Medulla oblongata (tissue), 1 donor: ENCODE results near the gene POFUT1.
"Not testable (repeated sequence)": the region's sequence is repeated elsewhere in the genome, so short reads cannot be mapped to it uniquely, and the experiment has no call there.

Experiments
- DNase-seq: peaks from one replicate; pipeline ENCODE4 v3.0.0-alpha.2; 2015; ENCODE audit errors: extremely low spot score

The POFUT1 gene

DNA sequence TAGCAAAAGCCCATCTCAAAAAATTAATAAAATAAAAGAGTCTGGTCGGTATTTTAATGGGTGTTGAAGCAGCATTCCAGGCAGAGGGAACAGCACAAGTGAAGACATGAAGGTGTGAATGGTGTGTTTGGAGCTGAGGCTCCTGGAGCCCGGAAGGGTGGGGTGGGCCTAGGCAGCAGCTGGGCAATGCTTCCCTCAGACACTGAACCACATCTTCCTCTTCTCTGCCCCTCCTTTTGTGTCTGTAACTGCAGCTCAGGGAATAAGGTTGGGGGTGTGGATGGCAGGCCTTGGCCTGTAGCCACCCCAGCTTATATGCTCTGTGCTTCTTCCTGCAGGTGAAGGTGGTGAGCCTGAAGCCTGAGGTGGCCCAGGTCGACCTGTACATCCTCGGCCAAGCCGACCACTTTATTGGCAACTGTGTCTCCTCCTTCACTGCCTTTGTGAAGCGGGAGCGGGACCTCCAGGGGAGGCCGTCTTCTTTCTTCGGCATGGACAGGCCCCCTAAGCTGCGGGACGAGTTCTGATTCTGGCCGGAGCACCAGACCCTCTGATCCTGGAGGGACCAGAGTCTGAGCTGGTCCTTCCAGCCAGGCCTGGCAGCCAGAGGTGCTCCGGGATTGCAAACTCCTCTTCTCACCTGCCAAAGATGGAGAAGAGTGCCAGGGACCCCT, 26.6 kb downstream of the POFUT1 start:
- DNase-seq = no peak

DNA sequence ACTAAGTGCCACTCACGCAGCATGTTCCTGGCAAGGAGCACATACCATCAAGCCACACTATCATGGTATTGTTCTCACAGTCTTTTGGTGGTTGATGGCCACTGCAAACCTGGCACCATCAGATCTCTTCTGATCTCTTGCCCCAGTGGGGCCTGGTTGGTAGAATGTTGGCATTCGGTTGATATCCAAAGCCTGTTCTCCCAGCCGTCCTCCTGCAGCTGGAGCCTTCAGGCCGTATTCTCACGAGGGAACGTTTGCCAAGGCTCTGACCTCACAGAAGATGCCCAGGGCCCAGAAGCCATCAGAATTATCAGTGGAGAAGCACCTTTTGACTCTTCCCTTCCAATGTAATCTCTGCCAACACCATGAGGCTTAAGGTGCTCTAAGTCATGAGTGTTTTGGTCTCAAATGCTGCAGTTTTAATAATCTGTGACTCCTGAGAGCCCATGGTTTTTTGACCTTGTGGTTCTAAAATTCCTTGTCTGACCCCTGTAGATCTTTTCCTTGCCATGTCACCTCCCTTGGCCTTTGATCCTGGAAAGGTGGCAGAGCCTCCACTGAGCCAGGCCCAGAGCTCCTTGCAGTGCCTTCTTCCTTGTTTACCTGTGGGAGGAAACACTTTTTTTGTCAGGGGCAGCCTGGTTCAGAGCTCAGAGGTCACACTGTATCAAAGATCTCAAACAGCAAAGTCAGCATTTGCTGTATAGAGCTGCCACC, 27.8 kb downstream of the POFUT1 start:
- no peak for DNase-seq

DNA sequence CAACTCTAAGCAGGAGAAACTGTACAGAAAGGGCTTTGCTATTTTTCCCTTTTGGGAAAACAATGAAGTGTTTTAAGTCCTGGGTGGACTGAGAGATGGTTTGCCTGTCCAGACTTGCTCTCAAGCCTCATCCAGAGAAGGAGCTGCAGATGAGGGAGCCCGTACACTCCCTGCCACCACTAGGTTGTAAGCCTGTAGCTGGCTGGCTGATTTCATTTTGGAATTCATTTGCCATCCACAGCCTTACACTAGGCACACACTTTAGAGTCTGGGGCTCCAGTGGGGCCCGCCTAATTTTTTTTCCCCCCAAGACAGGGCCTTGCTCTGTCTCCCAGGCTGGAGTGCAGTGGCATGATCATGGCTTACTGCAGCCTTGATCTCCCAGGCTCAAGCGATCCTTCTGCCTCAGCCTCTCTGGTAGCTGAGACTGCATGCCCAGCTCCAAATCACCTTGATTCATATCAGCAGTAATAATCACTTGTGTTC, 28.4 kb downstream of the POFUT1 start:
- DNase-seq = no peak

DNA sequence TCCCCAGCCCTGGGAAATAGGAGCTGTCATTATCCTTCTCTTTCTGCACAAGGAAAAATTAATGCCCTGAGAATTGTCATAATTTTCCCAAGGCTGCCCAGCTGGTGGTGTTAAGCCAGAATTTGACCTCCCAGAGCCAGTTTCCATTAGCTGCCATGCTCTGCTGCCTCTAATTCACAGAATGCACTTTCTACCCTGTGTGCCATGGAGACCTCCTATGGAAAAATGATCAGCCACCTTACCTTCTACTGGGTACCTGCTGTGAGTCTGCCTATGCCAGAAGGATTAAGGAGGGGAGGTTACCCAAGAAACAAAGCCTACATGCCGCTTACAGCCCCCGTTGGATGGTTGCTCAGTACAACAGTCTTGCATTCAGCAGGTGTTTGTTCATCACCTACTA, 29.1 kb downstream of the POFUT1 start:
- no peak for DNase-seq

DNA sequence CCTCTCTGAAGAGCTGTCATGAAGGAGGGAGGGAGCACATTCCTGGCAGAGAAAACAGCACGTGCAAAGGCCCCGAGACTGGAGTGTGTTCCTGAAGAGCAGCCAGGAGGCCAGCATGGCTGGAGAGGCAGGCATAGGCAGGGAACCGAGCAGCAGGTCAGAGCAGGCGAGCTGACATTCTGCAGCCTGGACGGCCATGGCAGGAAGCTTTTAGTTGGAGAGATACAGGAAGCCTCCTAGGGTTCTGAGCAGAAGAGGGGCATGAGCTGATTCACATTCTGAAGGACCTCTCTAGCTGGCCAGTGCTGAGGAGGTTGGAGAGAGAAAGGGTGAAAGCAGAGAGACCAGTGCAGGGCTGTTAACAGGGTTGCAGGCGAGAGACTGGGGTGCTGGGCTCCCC, 29.7 kb downstream of the POFUT1 start:
- no peak for DNase-seq

DNA sequence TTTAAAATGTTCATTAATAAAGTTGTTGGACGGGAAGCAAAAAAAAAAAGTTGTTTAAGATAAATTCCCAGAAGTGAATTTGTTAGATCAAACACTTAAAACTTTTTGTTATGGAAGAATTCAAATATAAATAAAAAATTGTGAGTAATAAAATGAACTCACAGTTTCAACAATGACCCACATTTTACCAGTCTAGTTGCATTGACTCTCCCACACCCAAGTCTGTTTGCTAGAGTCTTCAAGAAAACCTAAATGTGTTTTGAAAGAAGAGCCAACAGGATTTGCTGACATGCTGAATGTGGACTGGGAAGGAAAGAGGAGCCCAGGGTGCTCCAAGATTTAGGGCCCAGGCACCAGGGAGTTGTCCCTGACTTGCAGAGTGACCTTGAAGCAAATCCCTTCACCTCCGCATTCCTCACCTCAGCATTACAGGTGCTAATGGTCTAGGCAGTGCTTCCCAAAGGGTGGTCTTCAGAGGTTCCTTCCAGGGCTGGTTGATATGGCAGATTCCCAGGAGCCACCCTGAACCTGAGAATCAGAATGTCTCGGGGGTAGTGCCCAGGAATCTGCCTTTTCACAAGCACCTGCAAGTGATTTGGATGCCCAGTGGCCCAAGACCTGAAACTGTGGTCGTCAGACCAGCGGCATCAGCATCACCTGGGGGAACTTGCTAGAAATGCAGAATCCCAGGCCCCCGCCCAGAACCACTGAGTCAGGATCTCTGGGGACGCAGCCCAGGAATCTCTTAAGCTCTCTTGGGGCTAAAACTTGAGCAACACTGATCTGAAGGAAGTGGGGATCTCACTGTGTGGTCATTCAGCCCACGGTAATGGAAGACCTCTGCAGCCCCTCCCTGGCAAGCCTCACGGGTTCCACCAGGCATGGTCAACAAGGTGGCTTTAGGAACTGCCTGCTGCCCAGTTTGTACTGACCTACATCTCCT, 31.1 kb downstream of the POFUT1 start:
- DNase-seq = no peak

DNA sequence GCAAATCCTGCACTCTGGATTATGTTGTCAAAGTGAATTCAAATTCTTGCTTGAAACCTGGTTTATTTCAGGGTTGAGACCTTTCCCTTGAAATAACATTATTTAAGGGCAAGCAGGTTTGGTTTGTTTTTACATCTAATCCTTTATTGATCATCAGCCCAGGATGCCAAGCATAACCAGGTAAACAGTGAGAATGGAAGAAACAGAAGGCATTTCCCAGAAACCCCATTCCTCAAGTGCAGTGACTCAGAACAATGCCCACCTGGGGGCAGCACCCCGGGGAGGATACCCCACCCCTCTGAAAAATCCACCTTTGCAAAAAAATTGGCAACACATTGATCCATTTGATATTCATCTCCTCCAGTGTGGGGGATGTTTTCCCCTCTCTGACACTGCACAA, 32.5 kb downstream of the POFUT1 start:
- no peak for DNase-seq

DNA sequence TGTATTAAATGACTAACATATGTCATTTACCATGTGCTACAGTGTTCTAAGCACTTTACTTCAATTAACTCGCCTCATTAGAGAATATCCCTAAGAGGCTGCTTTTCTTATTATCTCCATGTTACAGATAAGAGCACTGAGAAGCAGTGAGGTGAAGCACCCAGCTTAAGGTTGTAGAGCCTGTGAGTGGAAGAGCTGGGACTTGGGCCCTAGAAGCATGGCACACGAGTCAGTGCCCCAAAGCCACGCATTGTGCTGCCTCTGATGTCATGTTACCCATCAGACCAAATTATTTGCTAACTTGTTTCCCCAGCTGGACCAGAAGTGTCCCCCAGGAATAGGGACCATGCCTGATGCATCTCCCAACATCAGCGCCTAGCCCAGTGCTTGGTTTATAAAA, 34.1 kb downstream of the POFUT1 start:
- no peak for DNase-seq

DNA sequence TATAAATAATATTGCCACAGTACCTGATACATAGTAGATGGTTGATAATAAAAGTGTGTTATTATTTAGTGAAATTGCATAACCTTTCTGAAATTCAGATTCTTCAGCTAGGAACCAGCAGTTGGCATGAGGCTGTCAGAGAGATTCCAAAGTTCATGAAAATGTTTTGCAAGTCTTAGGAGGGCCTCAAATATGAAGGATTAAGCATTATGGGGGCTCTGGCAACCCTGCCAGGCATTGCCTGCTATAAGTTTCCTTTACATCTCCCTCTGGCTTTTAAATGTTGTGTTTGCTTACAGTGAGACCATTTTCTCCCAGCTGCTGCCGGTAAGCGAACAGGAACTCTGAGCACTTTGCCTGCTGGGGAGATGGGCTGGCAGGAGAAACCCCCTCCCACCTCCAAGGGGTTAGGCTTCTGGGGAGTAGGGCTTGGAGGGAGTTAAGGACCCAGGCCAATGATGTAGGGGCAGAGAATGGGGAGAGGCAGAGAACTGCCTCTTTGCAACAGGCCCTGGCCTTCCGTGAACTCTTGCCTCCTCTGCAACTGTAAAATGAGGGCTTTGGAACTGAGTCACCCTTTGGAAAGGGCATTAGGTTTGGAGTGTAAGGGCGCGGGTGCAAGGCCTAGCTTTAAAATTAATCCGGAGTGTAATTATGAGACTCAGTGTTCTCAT, 36.6 kb downstream of the POFUT1 start:
- no peak for DNase-seq

DNA sequence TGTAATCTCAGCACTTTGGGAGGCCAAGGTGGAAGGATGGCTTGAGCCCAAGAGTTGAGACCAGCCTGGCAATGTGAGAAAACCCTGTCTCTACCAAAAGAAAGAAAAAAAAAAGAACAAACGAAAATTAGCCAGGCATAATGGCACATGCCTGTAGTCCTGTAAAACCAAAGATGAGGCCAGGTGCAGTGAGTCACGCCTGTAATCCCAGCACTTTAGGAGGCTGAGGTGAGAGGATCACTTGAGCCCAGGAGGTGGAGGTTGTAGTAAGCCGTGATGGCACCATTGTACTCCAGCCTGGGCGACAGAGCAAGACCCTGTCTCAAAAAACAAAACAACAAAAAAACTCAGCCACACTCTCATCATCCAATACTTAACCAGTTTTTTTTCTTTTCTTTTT, 37.3 kb downstream of the POFUT1 start:
- DNase-seq = no peak

DNA sequence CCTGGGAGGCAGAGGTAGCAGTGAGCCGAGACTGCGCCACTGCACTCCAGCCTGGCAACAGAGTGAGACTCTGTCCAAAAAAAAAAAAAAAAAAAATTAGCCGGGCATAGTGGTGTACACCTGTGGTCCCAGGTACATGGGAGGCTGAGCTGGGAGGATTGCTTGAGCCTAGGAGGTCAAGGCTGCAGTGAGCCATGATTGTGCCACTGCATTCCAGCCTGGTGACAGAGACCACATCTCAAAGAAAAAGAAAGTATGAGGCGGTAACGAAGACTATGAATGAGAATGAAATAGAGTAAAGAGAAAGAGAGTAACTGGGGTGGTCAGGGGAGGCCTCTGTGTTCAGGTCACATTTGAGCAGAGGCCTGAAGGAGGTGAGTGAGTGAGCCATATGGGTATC, 38.5 kb downstream of the POFUT1 start:
- DNase-seq = not testable (repeated sequence)

DNA sequence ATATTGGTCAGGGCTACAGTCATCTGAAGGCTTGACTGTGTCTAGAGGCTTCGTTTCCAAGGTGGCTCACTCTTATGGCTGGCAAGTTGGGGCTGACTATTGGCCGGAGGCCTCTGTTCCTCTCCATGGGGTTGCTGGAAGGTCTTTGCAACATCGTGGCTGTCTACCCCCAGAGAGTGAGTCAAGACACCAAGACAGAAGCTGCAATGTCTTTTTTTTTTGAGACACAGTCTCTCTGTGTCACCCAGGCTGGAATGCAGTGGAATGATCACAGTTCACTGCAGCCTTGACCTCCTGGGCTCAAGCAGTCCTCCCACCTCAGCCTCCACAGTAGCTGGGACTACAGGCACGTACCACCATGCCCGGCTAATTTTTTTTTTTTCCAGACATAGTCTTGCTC, 40.4 kb downstream of the POFUT1 start:
- DNase-seq = no peak

DNA sequence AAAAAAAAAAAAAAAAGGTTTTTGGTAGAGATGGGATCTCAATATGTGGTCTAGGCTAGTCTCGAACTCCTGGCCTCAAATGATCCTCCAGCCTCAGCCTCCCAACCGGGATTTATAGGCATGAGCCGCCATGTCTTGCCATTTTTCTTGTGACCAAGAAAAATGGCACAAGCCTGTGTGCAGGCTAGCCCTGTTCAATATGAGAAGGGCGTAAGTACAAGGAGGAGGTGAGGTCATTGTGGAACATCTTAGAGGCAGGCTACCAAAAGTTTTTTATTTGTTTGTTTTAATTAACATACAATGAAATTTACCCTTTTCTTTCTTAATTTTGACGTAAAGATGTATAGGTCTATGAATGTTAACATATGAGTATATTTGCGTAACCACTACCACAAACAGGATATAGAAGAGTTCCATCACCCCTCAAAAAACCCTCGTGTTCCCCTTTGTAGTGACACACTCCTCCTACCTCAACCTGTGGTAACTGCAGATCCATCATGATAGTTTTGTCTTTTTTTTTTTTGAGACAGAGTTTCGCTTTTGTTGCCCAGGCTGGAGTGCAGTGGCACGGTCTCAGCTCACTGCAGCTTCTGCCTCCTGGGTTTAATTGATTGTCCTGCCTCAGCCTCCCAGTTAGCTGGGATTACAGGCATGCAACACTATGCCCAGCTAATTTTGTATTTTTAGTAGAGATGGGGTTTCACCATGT, 41.5 kb downstream of the POFUT1 start:
- DNase-seq = no peak

DNA sequence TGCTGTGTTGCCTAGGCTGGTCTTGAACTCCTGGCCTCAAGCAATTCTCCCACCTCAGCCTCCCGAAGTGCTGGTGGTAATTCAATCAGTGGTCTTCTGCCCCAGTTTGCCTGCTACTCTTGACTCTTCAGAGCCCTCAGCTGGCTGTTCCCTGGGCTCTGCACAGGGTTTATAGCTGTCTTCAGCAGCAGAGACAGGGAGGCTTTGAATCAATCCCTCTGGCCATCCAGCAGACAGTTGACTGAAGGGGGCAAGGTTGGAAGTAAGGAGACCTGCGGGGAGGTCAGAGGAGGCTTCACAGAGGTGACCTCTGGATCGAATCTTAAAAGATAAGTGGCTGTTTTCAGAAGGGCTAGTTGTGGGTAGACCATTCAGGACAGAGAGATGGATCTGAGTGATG, 43.8 kb downstream of the POFUT1 start:
- no peak for DNase-seq

DNA sequence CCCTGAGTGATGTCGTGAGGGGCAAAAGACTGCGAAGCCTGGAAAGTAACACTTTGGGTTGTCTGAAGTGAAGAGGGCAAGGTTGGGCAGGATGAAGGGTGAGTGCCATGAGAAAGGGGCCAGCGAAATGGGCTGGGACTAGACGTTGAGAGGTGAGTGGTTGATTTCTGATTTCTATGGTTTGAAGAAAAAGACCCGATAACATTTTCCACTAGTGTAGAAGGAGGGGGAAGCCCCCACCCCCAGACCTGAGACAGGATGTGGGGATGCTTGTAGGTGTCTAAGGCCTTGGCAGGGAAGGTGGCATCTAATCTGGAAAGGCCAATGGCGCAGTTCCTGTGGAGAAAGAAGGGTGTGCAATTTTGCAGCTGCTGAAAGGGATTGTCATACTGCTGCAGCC, 44.5 kb downstream of the POFUT1 start:
- DNase-seq = no peak

DNA sequence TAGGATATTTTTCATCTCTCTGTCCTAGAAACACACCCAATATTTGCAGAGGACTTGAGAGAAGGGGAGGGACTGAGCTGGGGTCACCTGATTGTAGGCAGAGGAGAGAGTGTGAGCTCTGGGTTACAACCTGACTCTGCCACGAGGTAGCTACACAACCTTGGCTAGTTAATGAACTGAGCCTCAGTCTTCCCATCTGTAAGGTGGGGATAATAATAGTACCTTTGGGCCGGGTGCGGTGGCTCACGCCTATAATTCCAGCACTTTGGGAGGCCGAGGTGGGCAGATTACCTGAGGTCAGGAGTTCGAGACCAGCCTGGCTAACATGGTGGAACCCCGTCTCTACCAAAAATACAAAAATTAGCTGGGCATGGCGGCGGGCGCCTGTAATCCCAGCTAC, 53.3 kb downstream of the POFUT1 start:
- not testable (repeated sequence) for DNase-seq

DNA sequence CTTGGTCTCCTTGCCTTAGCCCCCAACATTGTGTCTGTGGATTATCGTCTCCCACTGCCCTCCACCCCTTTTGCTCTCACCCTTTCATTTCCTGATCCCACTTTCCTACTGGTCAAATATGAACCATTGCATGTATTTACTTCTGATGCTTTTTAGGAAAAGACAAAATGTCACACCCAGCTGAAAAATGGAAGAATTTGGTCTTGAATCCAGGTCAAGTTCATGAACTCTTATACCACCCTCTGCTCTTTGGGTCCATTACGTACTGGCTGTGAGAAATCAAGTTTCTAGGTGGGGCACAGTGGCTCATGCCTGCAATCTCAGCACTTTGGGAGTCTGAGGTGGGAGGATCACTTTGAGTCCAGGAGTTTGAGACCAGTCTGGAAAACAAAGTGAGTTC, 54.0 kb downstream of the POFUT1 start:
- DNase-seq = no peak

DNA sequence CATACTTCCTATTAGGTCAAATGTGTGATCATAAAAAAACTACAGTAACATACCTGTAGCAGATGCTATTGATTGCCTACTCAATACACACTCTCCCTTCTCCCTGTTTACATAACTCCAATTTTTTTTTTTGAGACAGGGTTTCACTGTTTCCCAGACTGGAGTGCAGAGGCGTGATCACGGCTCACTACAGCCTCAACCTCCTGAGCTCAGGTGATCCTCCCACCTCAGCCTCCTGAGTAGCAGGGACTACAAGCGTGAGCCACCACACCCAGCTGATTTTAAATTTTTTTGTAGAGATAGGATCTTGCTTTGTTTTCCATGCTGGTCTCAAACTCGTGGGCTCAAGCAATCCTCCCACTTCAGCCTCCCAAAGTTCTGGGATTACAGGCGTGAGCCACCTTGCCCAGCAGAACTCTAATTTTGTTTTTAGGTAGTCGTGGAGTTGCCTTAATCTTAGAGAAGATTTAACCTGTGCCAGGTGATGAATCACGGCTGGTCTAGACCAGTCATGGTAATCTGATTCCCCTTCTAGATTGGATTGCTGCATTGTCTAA, 55.8 kb downstream of the POFUT1 start:
- no peak for DNase-seq

DNA sequence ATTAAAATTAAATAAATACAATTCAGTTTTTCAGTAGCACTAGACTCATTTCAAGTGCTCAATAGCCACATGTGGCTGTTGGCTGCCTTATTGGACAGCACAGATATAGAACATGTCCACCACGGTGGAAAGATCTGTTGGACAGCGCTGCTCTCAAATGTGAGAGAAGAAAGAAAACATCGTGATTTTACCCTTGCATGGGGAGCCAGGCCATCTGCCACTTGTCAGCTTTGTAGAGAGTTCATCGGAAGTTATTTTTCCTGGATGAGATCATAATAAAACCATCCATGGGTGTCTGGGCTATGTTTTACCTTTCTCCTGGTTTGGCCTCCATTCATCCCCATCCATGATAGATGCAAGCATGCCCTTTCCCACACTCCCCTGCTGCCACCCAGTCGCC, 63.9 kb downstream of the POFUT1 start:
- DNase-seq = no peak

DNA sequence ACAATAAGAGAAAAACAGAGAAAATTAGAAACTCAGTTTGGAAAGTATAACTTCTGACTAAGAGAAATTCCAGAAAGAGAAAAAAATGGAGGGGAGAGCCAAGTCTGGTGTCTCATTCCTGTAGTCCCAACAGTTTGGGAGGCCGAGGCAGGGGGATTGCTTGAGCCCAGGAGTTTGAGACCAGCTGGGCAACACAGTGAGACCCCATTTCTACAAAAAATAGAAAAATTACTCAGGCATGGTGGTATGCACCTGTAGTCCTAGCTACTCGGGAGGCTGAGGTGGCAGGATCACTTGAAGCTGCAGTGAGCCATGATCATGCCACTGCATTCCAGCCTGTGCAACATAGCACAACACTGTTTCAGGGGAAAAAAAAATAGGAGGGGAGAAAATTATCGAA, 66.7 kb downstream of the POFUT1 start:
- no peak for DNase-seq

DNA sequence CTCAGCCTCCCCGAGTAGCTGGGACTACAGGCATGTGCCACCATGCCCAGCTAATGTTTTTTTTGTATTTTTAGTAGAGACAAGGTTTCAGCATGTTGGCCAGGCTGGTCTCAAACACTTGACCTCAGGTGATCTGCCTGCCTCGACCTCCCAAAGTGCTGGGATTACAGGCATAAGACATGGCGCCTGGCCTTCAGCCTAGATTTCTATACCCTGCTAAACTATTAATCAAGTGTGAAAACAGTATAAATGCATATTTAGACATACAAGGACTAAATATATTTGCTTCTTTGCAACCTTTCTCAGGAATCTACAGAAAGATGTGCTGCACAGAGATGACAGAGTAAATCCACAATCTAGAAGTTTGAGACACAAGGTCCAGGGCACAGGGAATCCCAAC, 67.5 kb downstream of the POFUT1 start:
- DNase-seq = not testable (repeated sequence)
